ENCODE measurements around the gene CRABP1. TPM values are rescaled to one million over a fixed set of nuclear protein-coding genes. Genes with fewer than 3 reads are reported as not detected.

Gene CRABP1
- total RNA-seq, 4 donors from 2014 or later: 19.6 to 211 (median 105) TPM

- H3K36me3 ChIP-seq: no peaks in the 10 kb centered on the region
- TF ChIP-seq CTCF (IDR thresholded peaks at IDR 0.05): no peak
- peak in 1 of 2 donors; percentile 82 for TF ChIP-seq POLR2A (IDR thresholded peaks at IDR 0.05)
- H3K4me3 ChIP-seq (replicated peaks in 1 of 3): peak within 1 kb of the TSS; percentile 26 to 89 (median 59)
- WGBS, 2 donors: 1% methylated on average over 14 to 41 of the region's 55 CpGs
- no peaks in the 10 kb centered on the region for H3K9me3 ChIP-seq
- H3K4me1 ChIP-seq: peaks cover 7 to 10% of the 10 kb centered on the region in 2 donors
- peak within 1 kb of the TSS; percentile 55 to 90 (median 57) for H3K27ac ChIP-seq
- peak; percentile 94 to 95 for DNase-seq
- no peaks in the 10 kb centered on the region for H3K27me3 ChIP-seq
- intact Hi-C loops (cut with DNase I): no loop called here
Measured at GRCh38 chr15:78299101-78299930, 40.8 kb upstream of the CRABP1 start, which contains the start of gene SKIC8. Gene SKIC8, minus strand, starts transcription at chr15:78299609. Its CDS starts 3,923 bp downstream, at chr15:78295686.

GRCh38 chr15:78301326-78301725 is 38.8 kb upstream of the CRABP1 start:
- Histone ChIP-seq H3K4me3 (replicated peaks in 1 of 3) (no peak overlapping the region), H3K4me1 (peaks cover 7 to 17% of the 10 kb centered on the region in 2 donors), H3K36me3 (no peaks in the 10 kb centered on the region), H3K27ac (no peak overlapping the region), H3K27me3 (no peaks in the 10 kb centered on the region), H3K9me3 (no peaks in the 10 kb centered on the region)
- no peak for DNase-seq
- intact Hi-C loops (cut with DNase I): no loop called here
- TF ChIP-seq CTCF (IDR thresholded peaks at IDR 0.05) (no peak), POLR2A (IDR thresholded peaks at IDR 0.05) (no peak)

GRCh38 chr15:78301828-78302227 is 38.3 kb upstream of the CRABP1 start:
- DNase-seq: no peak
- H3K27me3 ChIP-seq: no peaks in the 10 kb centered on the region
- WGBS, 2 donors: 20 to 22% methylated on average over 3 of the region's 3 CpGs
- H3K36me3 ChIP-seq: no peaks in the 10 kb centered on the region
- intact Hi-C loops (cut with DNase I): no loop called here
- H3K27ac ChIP-seq: no peak overlapping the region
- no peak for TF ChIP-seq POLR2A (IDR thresholded peaks at IDR 0.05)
- no peak for TF ChIP-seq CTCF (IDR thresholded peaks at IDR 0.05)
- H3K4me1 ChIP-seq: peaks cover 7 to 17% of the 10 kb centered on the region in 2 donors
- H3K4me3 ChIP-seq (replicated peaks in 1 of 3): no peak overlapping the region
- no peaks in the 10 kb centered on the region for H3K9me3 ChIP-seq

GRCh38 chr15:78302579-78303312 is 37.4 kb upstream of the CRABP1 start:
- H3K4me3 ChIP-seq (replicated peaks in 1 of 3): no peak overlapping the region
- peaks cover 7 to 17% of the 10 kb centered on the region in 2 donors for H3K4me1 ChIP-seq
- no peak for DNase-seq
- no peaks in the 10 kb centered on the region for H3K36me3 ChIP-seq
- no peak overlapping the region for H3K27ac ChIP-seq
- H3K9me3 ChIP-seq: no peaks in the 10 kb centered on the region
- 76 to 78% methylated on average over 5 of the region's 5 CpGs for WGBS, 2 donors
- no peak for TF ChIP-seq CTCF (IDR thresholded peaks at IDR 0.05)
- TF ChIP-seq POLR2A (IDR thresholded peaks at IDR 0.05): no peak
- no peaks in the 10 kb centered on the region for H3K27me3 ChIP-seq
- intact Hi-C loops (cut with DNase I): no loop called here

All from thyroid gland (tissue), 4 donors.